Measurements from ENCODE around the gene CEP112. TPM values are rescaled to one million over a fixed set of nuclear protein-coding genes. Genes with fewer than 3 reads are reported as not detected.

Gene CEP112
- total and polyA plus RNA-seq, 10 of the 15 experiments (the other 5 are each of a cell fraction or from before 2014, with no cell fraction given) = 0.11 to 3.8 (median 0.32) TPM; not detected in 1

DNA sequence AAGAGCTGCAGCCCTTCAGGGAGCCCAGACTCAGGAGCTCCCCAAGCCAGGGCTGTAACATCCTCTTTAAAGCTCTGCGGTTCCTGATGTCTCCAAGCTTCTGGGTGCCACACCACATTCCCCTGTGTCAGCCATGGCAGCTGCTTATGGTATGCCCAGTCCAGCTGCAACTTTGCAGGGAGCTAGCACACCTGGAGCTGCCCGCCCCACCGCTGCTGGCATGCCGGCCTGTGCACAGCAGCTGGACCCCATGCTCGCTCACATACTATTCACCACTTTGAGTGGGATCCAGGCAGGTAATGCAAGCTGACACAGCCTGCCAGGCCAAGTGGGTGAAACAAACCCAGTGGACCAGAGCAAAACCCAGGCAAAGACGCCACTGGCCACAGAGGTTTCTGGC, 324.9 kb downstream of the CEP112 start:
- in situ Hi-C loops (cut with MboI) = no loop called here
- no peaks in the 10 kb centered on the region for H4K20me1 ChIP-seq (ENCODE audit: control insufficient read depth, insufficient read depth)
- BruUV-seq (replicated peaks) = no TSS peak
- no peak overlapping the region for H3K27ac ChIP-seq (ENCODE audit: control insufficient read depth, insufficient read depth)
- CTCF ChIA-PET = interaction anchor here (0.5 to 0.7 kb wide), 2 partner anchors 25 to 946 kb away, joined by 3 read pairs; no protein-coding TSS in a partner anchor
- no peak overlapping the region for H3K9ac ChIP-seq (ENCODE audit: control insufficient read depth, insufficient read depth, low read length)
- no peaks in the 10 kb centered on the region; the same call in 1 of the 3 replicates for H3K9me3 ChIP-seq (replicated peaks; ENCODE audit: control insufficient read depth, insufficient read depth, low read length)
- RAD21 ChIA-PET (ENCODE audit: unreplicated experiment) = no interaction called here
- intact Hi-C loops (cut with micrococcal nuclease; ENCODE audit: unreplicated experiment) = no loop called here
- no peaks in the 10 kb centered on the region for H3K79me2 ChIP-seq (ENCODE audit: control insufficient read depth, insufficient read depth, low read length)
- H2AFZ ChIP-seq (ENCODE audit: control insufficient read depth, low read depth, low read length) = no peak overlapping the region
- POLR2A ChIA-PET = no interaction called here
- H3K27me3 ChIP-seq (replicated peaks in 1 of 2; ENCODE audit: control insufficient read depth in 2 of 2, insufficient read depth in 2 of 2, low read length in 1 of 2) = no peaks in the 10 kb centered on the region
- SMC1A ChIA-PET (ENCODE audit: uncharacterized antibody, unreplicated experiment) = interaction anchor here (0.8 kb wide), 1 partner anchor 11 kb away, joined by 3 read pairs; no protein-coding TSS in a partner anchor
- ATAC-seq = no peak
- no peak for FAIRE-seq
- no peaks in the 10 kb centered on the region for H3K36me3 ChIP-seq (ENCODE audit: control insufficient read depth in 2 of 2, insufficient read depth in 2 of 2, low read length in 1 of 2)
- TF ChIP-seq ZNF217 (IDR thresholded peaks at IDR 0.05) (no peak), HDAC6 (IDR thresholded peaks at IDR 0.05; ENCODE audit: unreplicated experiment) (no peak), NBN (IDR thresholded peaks at IDR 0.05) (no peak), RELA (IDR thresholded peaks at IDR 0.05; ENCODE audit: borderline replicate concordance, partially characterized antibody) (no peak)
- TF ChIP-seq, protein P1, sequence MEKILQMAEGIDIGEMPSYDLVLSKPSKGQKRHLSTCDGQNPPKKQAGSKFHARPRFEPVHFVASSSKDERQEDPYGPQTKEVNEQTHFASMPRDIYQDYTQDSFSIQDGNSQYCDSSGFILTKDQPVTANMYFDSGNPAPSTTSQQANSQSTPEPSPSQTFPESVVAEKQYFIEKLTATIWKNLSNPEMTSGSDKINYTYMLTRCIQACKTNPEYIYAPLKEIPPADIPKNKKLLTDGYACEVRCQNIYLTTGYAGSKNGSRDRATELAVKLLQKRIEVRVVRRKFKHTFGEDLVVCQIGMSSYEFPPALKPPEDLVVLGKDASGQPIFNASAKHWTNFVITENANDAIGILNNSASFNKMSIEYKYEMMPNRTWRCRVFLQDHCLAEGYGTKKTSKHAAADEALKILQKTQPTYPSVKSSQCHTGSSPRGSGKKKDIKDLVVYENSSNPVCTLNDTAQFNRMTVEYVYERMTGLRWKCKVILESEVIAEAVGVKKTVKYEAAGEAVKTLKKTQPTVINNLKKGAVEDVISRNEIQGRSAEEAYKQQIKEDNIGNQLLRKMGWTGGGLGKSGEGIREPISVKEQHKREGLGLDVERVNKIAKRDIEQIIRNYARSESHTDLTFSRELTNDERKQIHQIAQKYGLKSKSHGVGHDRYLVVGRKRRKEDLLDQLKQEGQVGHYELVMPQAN (conservative IDR thresholded peaks at IDR 0.05) = no peak
- TF ChIP-seq, protein P2, sequence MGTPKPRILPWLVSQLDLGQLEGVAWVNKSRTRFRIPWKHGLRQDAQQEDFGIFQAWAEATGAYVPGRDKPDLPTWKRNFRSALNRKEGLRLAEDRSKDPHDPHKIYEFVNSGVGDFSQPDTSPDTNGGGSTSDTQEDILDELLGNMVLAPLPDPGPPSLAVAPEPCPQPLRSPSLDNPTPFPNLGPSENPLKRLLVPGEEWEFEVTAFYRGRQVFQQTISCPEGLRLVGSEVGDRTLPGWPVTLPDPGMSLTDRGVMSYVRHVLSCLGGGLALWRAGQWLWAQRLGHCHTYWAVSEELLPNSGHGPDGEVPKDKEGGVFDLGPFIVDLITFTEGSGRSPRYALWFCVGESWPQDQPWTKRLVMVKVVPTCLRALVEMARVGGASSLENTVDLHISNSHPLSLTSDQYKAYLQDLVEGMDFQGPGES (IDR thresholded peaks at IDR 0.05) = no peak
- TF ChIP-seq, protein P3, sequence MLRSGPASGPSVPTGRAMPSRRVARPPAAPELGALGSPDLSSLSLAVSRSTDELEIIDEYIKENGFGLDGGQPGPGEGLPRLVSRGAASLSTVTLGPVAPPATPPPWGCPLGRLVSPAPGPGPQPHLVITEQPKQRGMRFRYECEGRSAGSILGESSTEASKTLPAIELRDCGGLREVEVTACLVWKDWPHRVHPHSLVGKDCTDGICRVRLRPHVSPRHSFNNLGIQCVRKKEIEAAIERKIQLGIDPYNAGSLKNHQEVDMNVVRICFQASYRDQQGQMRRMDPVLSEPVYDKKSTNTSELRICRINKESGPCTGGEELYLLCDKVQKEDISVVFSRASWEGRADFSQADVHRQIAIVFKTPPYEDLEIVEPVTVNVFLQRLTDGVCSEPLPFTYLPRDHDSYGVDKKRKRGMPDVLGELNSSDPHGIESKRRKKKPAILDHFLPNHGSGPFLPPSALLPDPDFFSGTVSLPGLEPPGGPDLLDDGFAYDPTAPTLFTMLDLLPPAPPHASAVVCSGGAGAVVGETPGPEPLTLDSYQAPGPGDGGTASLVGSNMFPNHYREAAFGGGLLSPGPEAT (IDR thresholded peaks at IDR 0.05; ENCODE audit: low read depth) = no peak
- TF ChIP-seq, protein P4, sequence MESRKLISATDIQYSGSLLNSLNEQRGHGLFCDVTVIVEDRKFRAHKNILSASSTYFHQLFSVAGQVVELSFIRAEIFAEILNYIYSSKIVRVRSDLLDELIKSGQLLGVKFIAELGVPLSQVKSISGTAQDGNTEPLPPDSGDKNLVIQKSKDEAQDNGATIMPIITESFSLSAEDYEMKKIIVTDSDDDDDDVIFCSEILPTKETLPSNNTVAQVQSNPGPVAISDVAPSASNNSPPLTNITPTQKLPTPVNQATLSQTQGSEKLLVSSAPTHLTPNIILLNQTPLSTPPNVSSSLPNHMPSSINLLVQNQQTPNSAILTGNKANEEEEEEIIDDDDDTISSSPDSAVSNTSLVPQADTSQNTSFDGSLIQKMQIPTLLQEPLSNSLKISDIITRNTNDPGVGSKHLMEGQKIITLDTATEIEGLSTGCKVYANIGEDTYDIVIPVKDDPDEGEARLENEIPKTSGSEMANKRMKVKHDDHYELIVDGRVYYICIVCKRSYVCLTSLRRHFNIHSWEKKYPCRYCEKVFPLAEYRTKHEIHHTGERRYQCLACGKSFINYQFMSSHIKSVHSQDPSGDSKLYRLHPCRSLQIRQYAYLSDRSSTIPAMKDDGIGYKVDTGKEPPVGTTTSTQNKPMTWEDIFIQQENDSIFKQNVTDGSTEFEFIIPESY (IDR thresholded peaks at IDR 0.05) = no peak
- 51% methylated on average over 6 of the region's 6 CpGs for WGBS (ENCODE audit: insufficient coverage, insufficient replicate concordance, low lambda C conversion rate, missing lambda C conversion rate)
- H3K4me2 ChIP-seq (ENCODE audit: control insufficient read depth, insufficient read depth) = no peak overlapping the region
- no peak for DNase-seq (ENCODE audit: low read depth, low spot score)
- no peaks in the 10 kb centered on the region for H3K4me1 ChIP-seq (ENCODE audit: control insufficient read depth, insufficient read depth, low read length)
- no peak overlapping the region for H3K4me3 ChIP-seq

Data from GM12878 (cell line).